Measurements from ENCODE around the gene PSEN2. TPM values are rescaled to one million over a fixed set of nuclear protein-coding genes. Genes with fewer than 3 reads are reported as not detected.
"Not testable (repeated sequence)": the region's sequence is repeated elsewhere in the genome, so short reads cannot be mapped to it uniquely, and the experiment has no call there.

Gene PSEN2
- total RNA-seq, 4 donors from 2014 or later = 37.8 to 56.9 (median 47.1) TPM

- no peak overlapping the region for H3K27ac ChIP-seq (replicated peaks in 1 of 4)
- 87% methylated on average over 5 of the region's 5 CpGs for WGBS
- intact Hi-C loops (cut with DNase I) = no loop called here
Measured at GRCh38 chr1:226921504-226921903, 51.1 kb downstream of the PSEN2 start.

GRCh38 chr1:226929260-226930111, 59.1 kb downstream of the PSEN2 start:
- H3K27me3 ChIP-seq; H3K9me3 ChIP-seq; H3K4me3 ChIP-seq; H3K36me3 ChIP-seq; H3K4me1 ChIP-seq; DNase-seq (ENCODE audit: extremely low spot score); intact Hi-C loops (cut with DNase I); H3K27ac ChIP-seq (replicated peaks in 1 of 4): not testable (repeated sequence)
- 88% methylated on average over 5 of the region's 5 CpGs for WGBS

More at GRCh38 chr1:226921504-226921903, 51.1 kb downstream of the PSEN2 start:
- no peak for DNase-seq (ENCODE audit: extremely low spot score)
- Histone ChIP-seq H3K4me1 (peaks cover 0 to 4% (median 0%) of the 10 kb centered on the region in 4 donors), H3K36me3 (peaks cover 6 to 30% (median 8%) of the 10 kb centered on the region in 4 donors), H3K27me3 (no peaks in the 10 kb centered on the region), H3K9me3 (no peaks in the 10 kb centered on the region), H3K4me3 (no peak overlapping the region)
- TF ChIP-seq POLR2A (IDR thresholded peaks at IDR 0.05; ENCODE audit: low read depth) = no peak
- no peak for TF ChIP-seq EP300 (IDR thresholded peaks at IDR 0.05)

- Histone ChIP-seq H3K36me3 (no peaks in the 10 kb centered on the region), H3K9me3 (peaks cover 0 to 11% (median 9%) of the 10 kb centered on the region in 4 donors), H3K27ac (replicated peaks in 1 of 4) (no peak overlapping the region), H3K4me1 (peaks cover 10 to 13% (median 12%) of the 10 kb centered on the region in 4 donors), H3K27me3 (no peaks in the 10 kb centered on the region), H3K4me3 (no peak overlapping the region)
- no peak for TF ChIP-seq POLR2AphosphoS5 (IDR thresholded peaks at IDR 0.05)
- no peak for TF ChIP-seq EP300 (IDR thresholded peaks at IDR 0.05)
- TF ChIP-seq POLR2A (IDR thresholded peaks at IDR 0.05; ENCODE audit: low read depth) = no peak
- TF ChIP-seq CTCF (IDR thresholded peaks at IDR 0.05) = no peak
- 96% methylated on average over 3 of the region's 3 CpGs for whole genome bisulfite sequencing
- intact Hi-C loops (cut with DNase I) = no loop called here
- no peak for DNase-seq (ENCODE audit: extremely low spot score)
Measured at GRCh38 chr1:226934483-226935237, 64.2 kb downstream of the PSEN2 start.

- Histone ChIP-seq H3K36me3 (no peaks in the 10 kb centered on the region), H3K4me1 (peaks cover 19 to 40% (median 38%) of the 10 kb centered on the region in 4 donors), H3K9me3 (peaks cover 0 to 11% (median 9%) of the 10 kb centered on the region in 4 donors), H3K27me3 (no peaks in the 10 kb centered on the region), H3K27ac (replicated peaks in 1 of 4) (peak overlapping the region; percentile 93 to 99 (median 98)), H3K4me3 (peak overlapping the region in 2 of 4 donors; percentile 69 to 92)
- WGBS = 81% methylated on average over 10 of the region's 10 CpGs
- intact Hi-C loops (cut with DNase I) = no loop called here
- DNase-seq (ENCODE audit: extremely low spot score) = no peak
- no peak for TF ChIP-seq POLR2A (IDR thresholded peaks at IDR 0.05; ENCODE audit: low read depth)
- no peak for TF ChIP-seq CTCF (IDR thresholded peaks at IDR 0.05)
- TF ChIP-seq EP300 (IDR thresholded peaks at IDR 0.05) = no peak
- no peak for TF ChIP-seq POLR2AphosphoS5 (IDR thresholded peaks at IDR 0.05)
Measured at GRCh38 chr1:226937940-226938725, 67.7 kb downstream of the PSEN2 start.

GRCh38 chr1:226938903-226939437, 68.6 kb downstream of the PSEN2 start:
- Histone ChIP-seq H3K27ac (replicated peaks in 1 of 4) (peak overlapping the region; percentile 93 to 99 (median 98)), H3K27me3 (no peaks in the 10 kb centered on the region), H3K4me1 (peaks cover 27 to 48% (median 47%) of the 10 kb centered on the region in 4 donors), H3K36me3 (no peaks in the 10 kb centered on the region), H3K9me3 (peaks cover 0 to 11% (median 9%) of the 10 kb centered on the region in 4 donors), H3K4me3 (peak overlapping the region; percentile 69 to 92 (median 84))
- intact Hi-C loops (cut with DNase I) = no loop called here
- 10% methylated on average over 12 of the region's 12 CpGs for WGBS
- TF ChIP-seq CTCF (IDR thresholded peaks at IDR 0.05) (no peak), EP300 (IDR thresholded peaks at IDR 0.05) (no peak), POLR2A (IDR thresholded peaks at IDR 0.05; ENCODE audit: low read depth) (no peak), POLR2AphosphoS5 (IDR thresholded peaks at IDR 0.05) (no peak)
- no peak for DNase-seq (ENCODE audit: extremely low spot score)

Measured in esophagus muscularis mucosa (tissue), 4 donors.